HFF-Myc (cell line): ENCODE data around the gene ACSS3.

ENCODE experiments used
- DNase-seq: peaks from one replicate; pipeline ENCODE4 v3.0.0-alpha.2; 2011; ENCODE audit warnings: low read depth; ENCODE audit errors: extremely low read depth
- H3K4me3 ChIP-seq: replicated peaks from 2 replicates; pipeline ENCODE4 v1.5.1; 2011; ENCODE audit warnings: low read depth, mild to moderate bottlenecking, control low read depth, low read length
- TF ChIP-seq, protein P1 (sequence below): IDR thresholded peaks from 2 replicates; pipeline ENCODE4 v1.5.1; 2012; ENCODE audit warnings: mild to moderate bottlenecking, low read depth, low read length, control low read depth; ENCODE audit errors: missing control alignments

The ACSS3 gene

GRCh38 chr12:81083906-81084513 lies 6.1 kb downstream of the ACSS3 start:
- H3K4me3 ChIP-seq, result no peak overlapping the region
- no peak for DNase-seq
- TF ChIP-seq, protein P1, sequence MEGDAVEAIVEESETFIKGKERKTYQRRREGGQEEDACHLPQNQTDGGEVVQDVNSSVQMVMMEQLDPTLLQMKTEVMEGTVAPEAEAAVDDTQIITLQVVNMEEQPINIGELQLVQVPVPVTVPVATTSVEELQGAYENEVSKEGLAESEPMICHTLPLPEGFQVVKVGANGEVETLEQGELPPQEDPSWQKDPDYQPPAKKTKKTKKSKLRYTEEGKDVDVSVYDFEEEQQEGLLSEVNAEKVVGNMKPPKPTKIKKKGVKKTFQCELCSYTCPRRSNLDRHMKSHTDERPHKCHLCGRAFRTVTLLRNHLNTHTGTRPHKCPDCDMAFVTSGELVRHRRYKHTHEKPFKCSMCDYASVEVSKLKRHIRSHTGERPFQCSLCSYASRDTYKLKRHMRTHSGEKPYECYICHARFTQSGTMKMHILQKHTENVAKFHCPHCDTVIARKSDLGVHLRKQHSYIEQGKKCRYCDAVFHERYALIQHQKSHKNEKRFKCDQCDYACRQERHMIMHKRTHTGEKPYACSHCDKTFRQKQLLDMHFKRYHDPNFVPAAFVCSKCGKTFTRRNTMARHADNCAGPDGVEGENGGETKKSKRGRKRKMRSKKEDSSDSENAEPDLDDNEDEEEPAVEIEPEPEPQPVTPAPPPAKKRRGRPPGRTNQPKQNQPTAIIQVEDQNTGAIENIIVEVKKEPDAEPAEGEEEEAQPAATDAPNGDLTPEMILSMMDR, result no peak

DNA sequence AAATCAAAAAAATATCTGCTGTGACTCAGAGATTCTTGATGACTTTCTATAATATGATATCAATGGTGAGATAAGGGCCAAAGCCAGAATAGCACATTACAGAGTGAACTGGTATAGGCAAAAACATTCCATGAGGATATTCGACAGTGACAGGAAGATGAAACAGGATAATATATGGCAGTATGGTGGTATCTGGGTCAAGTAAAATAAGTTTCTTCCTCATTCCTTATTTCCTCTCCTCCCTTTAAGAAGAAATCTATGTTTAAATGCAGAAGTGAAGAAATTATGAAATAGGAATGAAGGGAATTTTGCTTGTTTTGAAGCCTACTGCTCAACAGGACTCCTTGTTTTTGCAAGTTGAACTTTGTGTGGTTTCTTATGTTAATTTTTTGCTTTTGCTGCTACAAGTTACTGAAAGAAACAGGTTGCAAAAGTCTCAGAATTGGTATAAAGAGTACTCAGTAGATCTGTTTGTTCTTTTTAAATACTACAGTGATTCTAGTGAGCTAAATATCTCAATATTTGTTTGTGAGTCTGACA lies 7.0 kb downstream of the ACSS3 start:
- H3K4me3 ChIP-seq, result no peak overlapping the region
- no peak for DNase-seq
- TF ChIP-seq, protein P1, result no peak

- no peak overlapping the region for H3K4me3 ChIP-seq
- DNase-seq, result no peak
- TF ChIP-seq, protein P1, result no peak
Measured at GRCh38 chr12:81085832-81086231, 8.0 kb downstream of the ACSS3 start.

DNA sequence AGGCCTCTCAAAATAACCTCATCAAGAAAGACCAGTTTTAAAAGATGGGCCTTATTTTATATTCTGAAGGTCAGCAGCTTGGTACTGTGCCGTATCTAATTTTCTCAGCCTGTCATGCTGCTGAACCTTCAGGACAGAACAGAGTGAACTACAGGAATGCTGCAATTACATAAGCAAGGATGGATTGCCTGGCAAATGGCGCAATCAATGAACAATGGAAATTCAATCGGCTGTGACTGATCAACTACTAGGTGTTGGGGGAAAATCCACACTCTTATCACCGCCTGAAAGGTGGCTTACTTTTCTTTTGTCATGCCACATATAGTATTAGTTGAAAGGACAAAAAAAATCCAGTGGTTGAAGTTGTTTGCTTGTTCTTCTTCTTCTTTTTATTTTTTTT lies 8.5 kb downstream of the ACSS3 start:
- H3K4me3 ChIP-seq, result no peak overlapping the region
- TF ChIP-seq, protein P1, result no peak
- no peak for DNase-seq

- no peak overlapping the region for H3K4me3 ChIP-seq
- DNase-seq, result no peak
- TF ChIP-seq, protein P1, result no peak
Measured at GRCh38 chr12:81088221-81088620, 10.3 kb downstream of the ACSS3 start.

DNA sequence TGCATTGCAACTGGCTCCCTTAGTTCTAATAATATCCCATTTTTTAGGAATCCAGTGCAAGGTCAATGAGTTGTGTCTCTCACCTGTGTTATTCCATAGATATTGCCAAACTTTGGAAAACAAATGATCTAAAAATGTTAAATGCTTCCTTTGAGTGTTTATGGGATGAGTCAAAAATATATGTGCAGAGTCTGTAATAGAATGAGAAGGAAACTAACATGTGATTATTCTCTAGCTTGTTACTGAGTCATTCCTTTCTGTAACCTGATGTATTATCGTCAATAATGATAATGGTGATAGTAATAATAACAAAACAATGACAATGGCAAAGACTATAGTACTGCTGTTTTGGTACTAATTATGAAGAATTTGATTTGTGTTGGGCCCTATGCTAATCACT lies 11.5 kb downstream of the ACSS3 start:
- TF ChIP-seq, protein P1, result no peak
- no peak overlapping the region for H3K4me3 ChIP-seq
- DNase-seq, result no peak

- no peak overlapping the region for H3K4me3 ChIP-seq
- DNase-seq, result no peak
- TF ChIP-seq, protein P1, result no peak
Measured at GRCh38 chr12:81092053-81092452, 14.2 kb downstream of the ACSS3 start.
